GM10248 (cell line): ENCODE results near the gene NUDCD3.

ENCODE experiments used
- CTCF ChIA-PET: fragments of 300-600 bp; sonication (Branson Sonifier 250); formaldehyde crosslinking; extraction: SDS; loops from one replicate; lab custom pipeline; 2021; ENCODE audit warnings: antibody characterized with exemption; lab: Yijun Ruan, JAX
- POLR2A ChIA-PET: fragments of 350-650 bp; sonication (Branson Sonifier 250); formaldehyde crosslinking; extraction: SDS; loops from one replicate; lab custom pipeline; 2020; ENCODE audit warnings: antibody characterized with exemption; lab: Yijun Ruan, JAX
- DNase-seq: peaks from one replicate; pipeline ENCODE4 v3.0.0; 2012; ENCODE audit errors: extremely low spot score
- TF ChIP-seq, protein P1 (sequence below): IDR thresholded peaks from 2 replicates; pipeline ENCODE4 v1.5.1; 2012; ENCODE audit warnings: mild to moderate bottlenecking, low read depth; ENCODE audit errors: extremely low read depth, missing control alignments, control extremely low read depth

The NUDCD3 gene

DNA sequence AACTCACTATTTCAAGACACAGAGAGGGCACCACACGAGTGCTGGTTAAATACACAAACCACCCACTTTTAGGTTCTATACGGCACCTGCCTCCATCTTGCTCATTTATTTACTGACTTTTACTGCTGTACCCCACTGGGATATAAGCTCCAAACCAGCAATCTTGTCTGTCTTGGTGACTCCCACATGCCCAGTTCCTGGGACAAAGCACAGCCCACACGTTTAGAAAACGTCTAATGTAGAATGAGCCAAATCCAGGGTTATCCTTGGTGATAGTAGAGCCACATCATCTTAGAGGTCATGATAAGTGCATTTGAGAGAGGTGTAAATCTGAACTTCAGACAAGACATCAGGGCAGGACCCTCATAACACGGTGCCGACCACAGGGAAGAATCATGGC lies 73.5 kb downstream of the NUDCD3 start:
- TF ChIP-seq, protein P1, sequence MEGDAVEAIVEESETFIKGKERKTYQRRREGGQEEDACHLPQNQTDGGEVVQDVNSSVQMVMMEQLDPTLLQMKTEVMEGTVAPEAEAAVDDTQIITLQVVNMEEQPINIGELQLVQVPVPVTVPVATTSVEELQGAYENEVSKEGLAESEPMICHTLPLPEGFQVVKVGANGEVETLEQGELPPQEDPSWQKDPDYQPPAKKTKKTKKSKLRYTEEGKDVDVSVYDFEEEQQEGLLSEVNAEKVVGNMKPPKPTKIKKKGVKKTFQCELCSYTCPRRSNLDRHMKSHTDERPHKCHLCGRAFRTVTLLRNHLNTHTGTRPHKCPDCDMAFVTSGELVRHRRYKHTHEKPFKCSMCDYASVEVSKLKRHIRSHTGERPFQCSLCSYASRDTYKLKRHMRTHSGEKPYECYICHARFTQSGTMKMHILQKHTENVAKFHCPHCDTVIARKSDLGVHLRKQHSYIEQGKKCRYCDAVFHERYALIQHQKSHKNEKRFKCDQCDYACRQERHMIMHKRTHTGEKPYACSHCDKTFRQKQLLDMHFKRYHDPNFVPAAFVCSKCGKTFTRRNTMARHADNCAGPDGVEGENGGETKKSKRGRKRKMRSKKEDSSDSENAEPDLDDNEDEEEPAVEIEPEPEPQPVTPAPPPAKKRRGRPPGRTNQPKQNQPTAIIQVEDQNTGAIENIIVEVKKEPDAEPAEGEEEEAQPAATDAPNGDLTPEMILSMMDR = no peak
- DNase-seq = no peak
- ChIA-PET CTCF (interaction anchor here (0.9 to 1.9 kb wide), 4 partner anchors 9 to 16 kb away, joined by 3 to 6 read pairs (median 4); no protein-coding TSS in a partner anchor), POLR2A (no interaction called here)

DNA sequence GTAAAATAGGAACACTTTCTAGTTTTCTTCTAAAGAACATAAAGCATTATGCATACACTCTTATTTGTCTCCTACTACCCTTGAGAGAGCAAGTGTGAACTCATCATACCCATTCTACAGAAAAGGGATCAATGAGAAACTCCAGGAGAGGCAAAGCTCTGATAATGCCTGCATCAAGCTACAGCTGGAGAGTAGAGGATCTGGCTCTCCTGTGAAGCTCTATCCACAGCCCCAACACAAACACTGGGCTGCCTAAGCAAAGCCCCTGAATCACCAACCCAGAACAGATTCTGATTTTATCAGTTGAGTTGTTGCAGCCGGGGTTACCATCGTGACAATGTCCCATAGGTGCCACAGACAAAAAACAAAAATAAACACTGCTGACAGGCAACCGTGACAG lies 74.9 kb downstream of the NUDCD3 start:
- ChIA-PET POLR2A (no interaction called here), CTCF (interaction anchor here (1.0 to 1.9 kb wide), 4 partner anchors 11 to 166 kb away, joined by 3 to 5 read pairs (median 3); no protein-coding TSS in a partner anchor)
- no peak for DNase-seq
- TF ChIP-seq, protein P1 = no peak

DNA sequence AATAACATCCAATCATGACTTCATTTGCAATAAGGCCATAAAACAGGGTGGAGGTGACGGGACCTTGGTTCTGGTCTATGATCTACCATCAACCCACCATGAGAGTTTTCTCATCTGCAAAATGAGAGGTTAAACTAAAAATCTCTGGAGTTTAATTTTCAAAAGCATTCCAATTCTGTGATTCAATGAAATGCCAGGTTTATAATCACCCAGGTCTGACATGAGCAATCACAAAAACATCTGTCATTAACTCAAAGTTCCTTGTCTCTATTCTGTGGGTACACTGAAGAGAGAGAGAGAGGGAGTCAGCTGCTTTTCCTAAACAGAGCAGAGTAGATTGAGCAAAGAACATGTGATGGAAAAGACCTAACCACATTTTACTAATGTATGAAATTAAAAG lies 75.4 kb downstream of the NUDCD3 start:
- POLR2A ChIA-PET = no interaction called here
- DNase-seq = no peak
- CTCF ChIA-PET = interaction anchor here (1.0 to 1.9 kb wide), 5 partner anchors 10 to 166 kb away, joined by 3 to 5 read pairs (median 3); no protein-coding TSS in a partner anchor
- TF ChIP-seq, protein P1 = no peak

DNA sequence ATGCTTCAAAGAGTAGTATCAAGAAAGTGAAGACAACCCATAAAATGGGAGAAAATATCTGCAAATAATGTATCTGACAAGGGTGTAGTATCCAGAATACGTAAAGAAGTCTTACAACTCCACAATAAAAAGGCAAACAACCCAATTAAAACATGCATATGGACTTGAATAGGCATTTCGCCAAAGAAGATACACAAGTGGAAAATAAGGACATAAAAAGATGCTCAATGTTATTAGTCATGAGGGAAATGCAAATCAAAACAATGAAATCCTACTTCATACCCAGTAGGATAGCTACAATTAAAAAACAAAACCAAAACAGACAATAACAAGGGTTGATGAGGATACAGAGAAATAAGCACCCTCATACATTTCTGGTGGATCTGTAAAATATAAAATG lies 79.2 kb downstream of the NUDCD3 start:
- TF ChIP-seq, protein P1 = no peak
- no peak for DNase-seq
- ChIA-PET POLR2A (no interaction called here), CTCF (interaction anchor here (1.7 kb wide), 1 partner anchor 12 kb away, joined by 3 read pairs; no protein-coding TSS in a partner anchor)

DNA sequence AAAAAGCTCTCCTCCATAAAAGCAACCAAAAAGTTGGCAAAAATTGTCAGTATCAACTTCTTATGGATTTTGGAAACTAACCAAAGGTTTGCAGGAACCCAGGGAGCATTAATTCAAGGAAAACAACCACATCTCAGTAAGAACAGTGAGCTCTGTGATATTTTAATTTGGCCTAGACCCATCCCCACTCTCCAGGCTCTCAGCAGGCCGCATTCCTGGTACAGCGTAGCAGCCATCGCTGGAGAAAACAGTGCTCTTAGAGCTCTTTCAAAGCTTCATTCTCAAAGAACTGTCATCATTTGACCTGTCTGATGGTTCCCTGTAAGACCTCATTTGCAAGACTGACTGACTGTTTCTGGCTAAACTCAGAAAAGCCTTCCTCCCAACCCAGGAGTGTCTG lies 81.9 kb downstream of the NUDCD3 start:
- DNase-seq = no peak
- TF ChIP-seq, protein P1 = no peak
- CTCF ChIA-PET = interaction anchor here (0.9 to 1.4 kb wide), 3 partner anchors 9 to 168 kb away, joined by 3 to 6 read pairs (median 6); no protein-coding TSS in a partner anchor
- POLR2A ChIA-PET = no interaction called here

DNA sequence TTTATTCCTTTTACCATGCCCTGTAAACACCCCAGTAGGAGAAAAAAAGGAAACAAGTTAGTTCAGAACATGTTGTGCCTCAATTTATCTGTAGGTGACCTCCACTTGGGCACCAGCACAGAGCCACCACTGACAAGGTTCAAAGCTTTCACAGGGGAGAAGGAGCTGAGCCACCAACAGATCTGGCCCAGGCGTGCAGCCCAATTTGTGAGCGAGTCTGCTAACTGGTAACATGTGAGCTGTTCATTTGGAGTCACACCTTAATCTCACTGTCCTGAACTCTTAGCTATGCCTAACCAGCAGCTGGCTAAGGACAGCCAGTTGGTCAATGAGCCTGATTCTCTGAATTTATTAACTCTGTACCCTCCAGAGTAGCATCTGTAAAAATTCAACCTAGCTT lies 86.7 kb downstream of the NUDCD3 start:
- POLR2A ChIA-PET = no interaction called here
- CTCF ChIA-PET = interaction anchor here (1.4 to 1.7 kb wide), 2 partner anchors 22 to 72 kb away, joined by 3 to 4 read pairs; no protein-coding TSS in a partner anchor
- DNase-seq = no peak
- TF ChIP-seq, protein P1 = no peak
